Measurements from ENCODE around the gene SEPTIN14. TPM values are rescaled to one million over a fixed set of nuclear protein-coding genes. Genes with fewer than 3 reads are reported as not detected.
"Not testable (repeated sequence)": the region's sequence is repeated elsewhere in the genome, so short reads cannot be mapped to it uniquely, and the experiment has no call there.

SEPTIN14 gene
- total and polyA plus RNA-seq, 2 experiments from 2014 or later, result not detected

DNA sequence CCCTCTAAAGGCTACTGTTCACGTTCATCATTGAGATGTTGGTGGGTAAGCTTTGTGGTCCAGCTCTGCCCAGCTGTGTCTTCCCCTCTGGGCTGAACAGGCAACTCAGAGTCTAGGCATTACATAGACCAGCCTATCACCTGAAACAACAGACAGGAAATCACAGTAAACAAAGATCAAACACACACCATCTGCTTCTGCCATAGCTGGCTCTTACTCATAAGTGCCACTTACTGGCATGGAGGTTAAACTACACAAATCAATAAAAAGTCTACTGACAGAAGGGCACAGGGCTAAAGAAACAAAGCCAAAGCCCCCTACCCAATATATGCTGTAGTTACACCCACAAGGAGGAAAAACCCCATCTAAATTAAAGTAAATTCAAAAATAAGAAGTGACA is 35.0 kb downstream of the SEPTIN14 start:
- H3K9me3 ChIP-seq (ENCODE audit: low read depth), result peaks cover 4% of the 10 kb centered on the region
- WGBS (ENCODE audit: low lambda C conversion rate, missing lambda C conversion rate), result 50% methylated on average over 1 of the region's 1 CpG

GRCh38 chr7:55818686-55819085 is 43.9 kb downstream of the SEPTIN14 start:
- H3K79me2 ChIP-seq, result no peaks in the 10 kb centered on the region
- TF ChIP-seq CTCF (IDR thresholded peaks at IDR 0.05; ENCODE audit: poor library complexity) (no peak), EZH2 (IDR thresholded peaks at IDR 0.05; ENCODE audit: borderline replicate concordance) (no peak), EZH2phosphoT487 (IDR thresholded peaks at IDR 0.05; ENCODE audit: low read depth, severe bottlenecking, unreplicated experiment) (no peak)
- H3K4me1 ChIP-seq (ENCODE audit: insufficient read depth), result no peaks in the 10 kb centered on the region
- 57% methylated on average over 2 of the region's 2 CpGs for WGBS (ENCODE audit: low lambda C conversion rate, missing lambda C conversion rate)
- H2AFZ ChIP-seq, result no peak overlapping the region
- H3K9me2 ChIP-seq (replicated peaks; ENCODE audit: insufficient read depth), result no peaks in the 10 kb centered on the region
- DNase-seq (ENCODE audit: low spot score), result no peak
- H3K27me3 ChIP-seq, result no peaks in the 10 kb centered on the region
- no peak overlapping the region for H3K27ac ChIP-seq
- H3K4me3 ChIP-seq, result no peak overlapping the region
- no peaks in the 10 kb centered on the region for H4K20me1 ChIP-seq (ENCODE audit: insufficient read depth, poor library complexity, severe bottlenecking)
- H3K9me3 ChIP-seq (ENCODE audit: low read depth), result no peaks in the 10 kb centered on the region
- H3K4me2 ChIP-seq, result no peak overlapping the region
- H3K36me3 ChIP-seq (replicated peaks; ENCODE audit: insufficient read depth, low read depth), result no peaks in the 10 kb centered on the region

More for the DNA sequence above, 35.0 kb downstream of the SEPTIN14 start:
- Histone ChIP-seq H4K20me1 (ENCODE audit: insufficient read depth, poor library complexity, severe bottlenecking) (no peaks in the 10 kb centered on the region), H3K9me2 (replicated peaks; ENCODE audit: insufficient read depth) (no peaks in the 10 kb centered on the region), H3K79me2 (no peaks in the 10 kb centered on the region), H3K4me3 (no peak overlapping the region), H3K27me3 (no peaks in the 10 kb centered on the region), H3K4me1 (ENCODE audit: insufficient read depth) (no peaks in the 10 kb centered on the region), H2AFZ (no peak overlapping the region), H3K27ac (no peak overlapping the region), H3K4me2 (no peak overlapping the region), H3K36me3 (replicated peaks; ENCODE audit: insufficient read depth, low read depth) (no peaks in the 10 kb centered on the region)
- TF ChIP-seq EZH2 (IDR thresholded peaks at IDR 0.05; ENCODE audit: borderline replicate concordance), result no peak
- TF ChIP-seq EZH2phosphoT487 (IDR thresholded peaks at IDR 0.05; ENCODE audit: low read depth, severe bottlenecking, unreplicated experiment), result no peak
- no peak for TF ChIP-seq CTCF (IDR thresholded peaks at IDR 0.05; ENCODE audit: poor library complexity)
- no peak for DNase-seq (ENCODE audit: low spot score)

GRCh38 chr7:55797260-55797659 is 65.3 kb downstream of the SEPTIN14 start:
- DNase-seq (ENCODE audit: low spot score); H3K4me2 ChIP-seq; H3K27ac ChIP-seq; H3K27me3 ChIP-seq; H3K9me2 ChIP-seq (replicated peaks; ENCODE audit: insufficient read depth); H3K36me3 ChIP-seq (replicated peaks; ENCODE audit: insufficient read depth, low read depth); H3K4me1 ChIP-seq (ENCODE audit: insufficient read depth); H4K20me1 ChIP-seq (ENCODE audit: insufficient read depth, poor library complexity, severe bottlenecking); H2AFZ ChIP-seq; H3K79me2 ChIP-seq; H3K4me3 ChIP-seq; H3K9me3 ChIP-seq (ENCODE audit: low read depth): not testable (repeated sequence)
- WGBS (ENCODE audit: low lambda C conversion rate, missing lambda C conversion rate), result 55% methylated on average over 1 of the region's 1 CpG

DNA sequence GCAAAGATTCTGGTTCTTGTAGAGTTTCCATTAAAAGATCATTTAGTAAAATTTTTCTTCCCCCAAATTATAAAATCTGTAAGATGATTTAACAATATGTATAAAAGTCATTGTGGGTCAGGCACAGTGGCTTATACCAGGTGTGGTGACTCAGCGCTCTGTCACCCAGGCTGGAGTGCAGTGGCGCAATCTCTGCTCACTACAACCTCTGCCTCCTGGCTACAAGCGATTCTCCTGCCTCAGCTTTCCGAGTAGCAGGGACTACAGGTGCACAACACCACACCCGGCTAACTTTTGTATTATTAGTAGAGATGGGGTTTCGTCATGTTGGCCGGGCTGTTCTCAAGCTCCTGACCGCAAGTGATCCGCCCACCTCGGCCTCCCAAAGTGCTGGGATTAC is 68.0 kb downstream of the SEPTIN14 start:
- Histone ChIP-seq H3K4me1 (ENCODE audit: insufficient read depth) (no peaks in the 10 kb centered on the region), H3K36me3 (replicated peaks; ENCODE audit: insufficient read depth, low read depth) (no peaks in the 10 kb centered on the region), H3K27ac (no peak overlapping the region), H3K9me3 (ENCODE audit: low read depth) (no peaks in the 10 kb centered on the region), H3K27me3 (no peaks in the 10 kb centered on the region), H4K20me1 (ENCODE audit: insufficient read depth, poor library complexity, severe bottlenecking) (no peaks in the 10 kb centered on the region), H3K79me2 (no peaks in the 10 kb centered on the region), H3K9me2 (replicated peaks; ENCODE audit: insufficient read depth) (no peaks in the 10 kb centered on the region), H3K4me3 (no peak overlapping the region), H2AFZ (no peak overlapping the region), H3K4me2 (no peak overlapping the region)
- no peak for DNase-seq (ENCODE audit: low spot score)
- 86% methylated on average over 10 of the region's 10 CpGs for WGBS (ENCODE audit: low lambda C conversion rate, missing lambda C conversion rate)
- TF ChIP-seq EZH2phosphoT487 (IDR thresholded peaks at IDR 0.05; ENCODE audit: low read depth, severe bottlenecking, unreplicated experiment) (no peak), CTCF (IDR thresholded peaks at IDR 0.05; ENCODE audit: poor library complexity) (no peak), EZH2 (IDR thresholded peaks at IDR 0.05; ENCODE audit: borderline replicate concordance) (no peak)
